DMS 273 (cell line): ENCODE data around the gene CCL4L2.
"Not testable (repeated sequence)": the region's sequence is repeated elsewhere in the genome, so short reads cannot be mapped to it uniquely, and the experiment has no call there.

Experiments used
- DNase-seq: peaks from one replicate; lab custom pipeline; 2025; ENCODE audit not compliant: unreplicated experiment; lab: John Stamatoyannopoulos, UW

CCL4L2 gene

DNA sequence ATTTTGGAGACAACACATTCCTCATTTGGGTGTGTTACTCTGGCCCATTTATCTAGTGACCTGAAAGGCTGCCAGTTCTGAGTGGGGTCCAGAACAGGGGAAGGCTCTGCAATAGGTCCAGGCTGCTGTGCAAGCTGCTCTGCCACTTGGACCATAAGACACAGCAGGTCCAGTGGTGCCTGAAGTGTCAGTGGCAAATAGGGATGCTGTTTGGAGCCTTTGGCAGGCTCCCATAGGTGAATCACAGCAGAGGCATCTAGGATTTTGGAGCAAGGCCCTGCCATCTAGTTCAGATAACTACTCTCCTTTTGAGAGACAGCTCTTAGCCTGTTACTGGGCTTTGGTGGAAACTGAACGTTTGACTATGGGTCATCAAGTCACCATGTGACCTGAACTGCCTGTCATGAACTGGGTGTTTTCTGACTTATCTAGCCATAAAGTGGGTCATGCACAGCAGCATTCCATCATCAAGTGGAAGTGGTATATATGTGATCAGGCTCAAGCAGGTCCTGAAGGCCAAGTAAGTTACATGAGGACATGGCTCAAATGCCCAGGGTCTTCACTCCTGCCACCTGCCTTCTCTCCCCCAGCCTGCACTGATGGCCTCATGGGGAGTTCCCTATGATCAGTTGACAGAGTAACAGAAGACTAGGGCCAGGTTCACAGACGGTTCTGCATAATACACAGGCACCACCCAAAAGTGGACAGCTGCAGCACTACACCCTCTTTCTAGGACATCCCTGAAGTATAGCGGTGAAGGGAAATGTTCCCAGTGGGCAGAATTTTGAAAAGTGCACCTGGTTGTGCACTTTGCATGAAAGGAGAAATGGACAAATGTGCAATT lies 10.1 kb downstream of the CCL4L2 start:
- DNase-seq, result not testable (repeated sequence)

DNA sequence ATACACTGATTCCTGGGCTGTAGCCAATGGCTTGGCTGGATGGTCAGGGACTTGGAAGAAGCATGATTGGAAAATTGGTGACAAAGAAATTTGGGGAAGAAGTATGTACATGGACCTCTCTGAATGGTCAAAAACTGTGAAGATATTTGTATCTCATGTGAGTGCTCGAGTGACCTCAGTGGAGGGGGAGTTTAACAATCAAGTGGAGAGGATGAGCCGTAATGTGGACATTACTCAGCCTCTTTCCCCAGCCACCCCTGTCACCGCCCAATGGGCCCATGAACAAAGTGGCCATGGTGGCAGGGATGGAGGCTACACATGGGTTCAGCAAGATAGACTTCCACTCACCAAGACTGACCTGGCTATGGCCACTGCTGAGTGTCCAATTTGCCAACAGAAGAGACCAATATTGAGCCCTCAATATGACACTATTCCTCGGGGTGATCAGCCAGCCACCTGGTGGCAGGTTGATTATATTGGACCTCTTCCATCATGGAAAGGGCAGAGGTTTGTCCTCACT lies 10.8 kb downstream of the CCL4L2 start:
- not testable (repeated sequence) for DNase-seq

DNA sequence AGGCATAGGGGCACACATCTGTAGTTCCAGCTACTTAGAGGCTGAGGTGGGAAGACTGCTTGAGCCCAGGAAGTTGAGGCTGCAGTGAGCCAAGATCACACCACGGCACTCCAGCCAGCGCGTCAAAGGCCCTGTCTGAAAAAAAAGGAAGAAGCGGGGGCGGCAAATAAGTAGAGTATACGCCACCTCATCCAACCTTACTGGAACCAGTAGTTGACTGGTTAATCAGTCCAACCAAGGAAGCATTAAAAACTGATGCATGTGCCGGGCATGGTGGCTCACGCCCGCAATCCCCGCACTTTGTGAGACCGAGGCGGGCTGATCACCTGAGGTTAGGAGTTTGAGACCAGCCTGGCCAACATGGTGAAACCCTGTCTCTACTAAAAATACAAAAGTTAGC lies 12.1 kb downstream of the CCL4L2 start:
- DNase-seq, result not testable (repeated sequence)

DNA sequence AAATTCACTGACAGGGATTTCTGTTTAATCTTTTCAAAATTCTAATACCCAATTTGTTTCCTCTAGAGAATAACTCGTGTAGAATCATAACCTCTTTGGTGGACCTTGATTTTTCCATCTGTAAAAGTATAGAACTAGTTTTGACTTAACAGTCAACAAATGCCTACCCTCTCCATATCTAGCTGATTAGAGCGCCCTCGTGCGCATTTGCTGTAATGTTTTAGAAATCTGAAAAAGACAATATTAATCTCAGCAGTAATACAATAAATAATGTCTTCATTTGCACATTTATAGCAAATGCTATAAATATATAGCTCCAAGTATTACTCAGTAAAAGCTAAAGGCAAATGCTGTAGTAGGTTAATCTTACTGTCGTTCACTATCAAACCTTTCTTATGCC lies 18.8 kb downstream of the CCL4L2 start:
- not testable (repeated sequence) for DNase-seq

DNA sequence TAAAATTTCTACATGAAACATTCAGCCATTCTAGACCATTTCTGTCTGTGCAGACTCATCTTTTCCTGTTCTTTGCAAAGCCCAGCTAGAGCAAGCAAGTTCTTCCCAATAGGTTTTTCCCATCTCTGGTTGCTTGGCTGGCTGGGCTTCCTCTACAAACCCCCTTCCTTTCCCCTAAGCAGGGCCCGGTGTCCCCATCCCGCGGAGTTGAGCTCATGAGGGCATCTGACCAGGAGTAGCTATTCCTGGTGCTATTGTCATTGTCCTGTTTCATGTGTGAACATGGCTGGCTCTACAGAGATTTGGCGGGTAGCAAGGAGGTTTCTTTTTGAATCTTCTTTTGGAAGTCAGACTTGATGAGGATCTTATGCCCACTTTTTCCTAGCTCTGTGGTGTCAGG lies 31.2 kb downstream of the CCL4L2 start:
- DNase-seq, result not testable (repeated sequence)
